Keratinocyte (primary cell): ENCODE measurements around the gene FAM43B. TPM values are rescaled to one million over a fixed set of nuclear protein-coding genes. Genes with fewer than 3 reads are reported as not detected.
A peak's percentile ranks its signal among the peaks of the same experiment; 100 is the strongest.

Source experiments
- DNase-seq: peaks from one replicate; pipeline ENCODE4 v3.0.0-alpha.2; 2011; ENCODE audit warnings: low read depth, missing footprints, low spot score
- FAIRE-seq: peaks from 2 replicates; lab custom pipeline; 2011; peaks lifted over from hg19 to GRCh38; lab: Jason Lieb, UNC
- H2AFZ ChIP-seq: 2 replicates; pipeline ENCODE4 v1.6.0; 2012; ENCODE audit warnings: low read length, control low read depth, inconsistent platforms; ENCODE audit not compliant: control insufficient read depth
- H3K27ac ChIP-seq: 2 replicates; pipeline ENCODE4 v1.5.1; 2011; ENCODE audit warnings: low read length; ENCODE audit not compliant: control insufficient read depth, insufficient read depth
- H3K27me3 ChIP-seq: 3 replicates; pipeline ENCODE4 v1.6.0; 2011; ENCODE audit warnings: low read length; ENCODE audit not compliant: control insufficient read depth, insufficient read depth; ENCODE audit errors: extremely low read depth
- H3K36me3 ChIP-seq, 2 experiments: 2 replicates in 1 of 2; 3 replicates in 1 of 2; pipeline ENCODE4 v1.5.1; 2011; ENCODE audit warnings: low read length in 2 of 2, mild to moderate bottlenecking in 1 of 2; ENCODE audit not compliant: control insufficient read depth in 2 of 2, insufficient read depth in 2 of 2; ENCODE audit errors: extremely low read depth in 1 of 2
- H3K4me1 ChIP-seq: 3 replicates; pipeline ENCODE4 v1.5.1; 2011; ENCODE audit warnings: low read length; ENCODE audit not compliant: control insufficient read depth, insufficient read depth; ENCODE audit errors: extremely low read depth
- H3K4me2 ChIP-seq: 3 replicates; pipeline ENCODE4 v1.6.0; 2011; ENCODE audit warnings: low read depth, low read length; ENCODE audit not compliant: control insufficient read depth, insufficient read depth; ENCODE audit errors: extremely low read depth
- H3K4me3 ChIP-seq, 3 experiments: fragments of 200-600 bp in 1 of 3; sonication (generic) in 1 of 3; 2 replicates in 2 of 3; 3 replicates in 1 of 3; pipeline ENCODE4 v1.5.1; 2011 to 2016; ENCODE audit warnings: low read length in 3 of 3, mild to moderate bottlenecking in 3 of 3, control low read depth in 2 of 3, inconsistent platforms in 1 of 3, low read depth in 1 of 3, mixed read lengths in 1 of 3, mixed run types in 1 of 3, moderate library complexity in 1 of 3; ENCODE audit not compliant: control insufficient read depth in 2 of 3, insufficient read depth in 2 of 3; ENCODE audit errors: extremely low read depth in 1 of 3
- H3K79me2 ChIP-seq: 2 replicates; pipeline ENCODE4 v1.6.0; 2012; ENCODE audit warnings: low read length; ENCODE audit not compliant: control insufficient read depth, insufficient read depth
- H3K9ac ChIP-seq: 3 replicates; pipeline ENCODE4 v1.6.0; 2011; ENCODE audit warnings: low read length; ENCODE audit not compliant: control insufficient read depth, insufficient read depth; ENCODE audit errors: extremely low read depth
- H3K9me1 ChIP-seq: 3 replicates; pipeline ENCODE4 v1.6.0; 2011; ENCODE audit warnings: low read length; ENCODE audit not compliant: control insufficient read depth, insufficient read depth; ENCODE audit errors: extremely low read depth
- H3K9me3 ChIP-seq: 2 replicates; pipeline ENCODE4 v1.5.1; 2012; ENCODE audit warnings: low read depth, low read length; ENCODE audit not compliant: control insufficient read depth
- H4K20me1 ChIP-seq: 3 replicates; pipeline ENCODE4 v1.6.0; 2011; ENCODE audit warnings: low read length; ENCODE audit not compliant: control insufficient read depth, insufficient read depth; ENCODE audit errors: extremely low read depth
- CTCF ChIP-seq, 3 experiments: IDR thresholded peaks in 1 of 3; conservative IDR thresholded peaks in 1 of 3; optimal IDR thresholded peaks in 1 of 3; 2 replicates in 2 of 3; 3 replicates in 1 of 3; pipeline versions ENCODE3 to v1.5.1; 2011; ENCODE audit warnings: low read length in 3 of 3, mild to moderate bottlenecking in 3 of 3, moderate library complexity in 2 of 3, control low read depth in 1 of 3, inconsistent platforms in 1 of 3; ENCODE audit not compliant: insufficient read depth in 2 of 3; ENCODE audit errors: extremely low read depth in 1 of 3
- EZH2 ChIP-seq: IDR thresholded peaks from one replicate; pipeline ENCODE4 v1.6.1; 2012; ENCODE audit warnings: inconsistent platforms, mild to moderate bottlenecking, low read length, moderate library complexity
- dilution Hi-C: fragments of 300-500 bp; cut with MboI; formaldehyde crosslinking; loops from one replicate; pipeline ENCODE4 v1.7.0; 2020; ENCODE audit warnings: low sequenced_read_pairs; ENCODE audit not compliant: extremely low pct_ligation_motif_present
- polyA plus RNA-seq, 5 experiments: library from polyadenylated mRNA; depleted of rRNA in 3 of 5; stranded (reverse) in 3 of 5; stranded (forward) in 1 of 5; unstranded in 1 of 5; fragments of >200 nt; gene quantifications; 1 replicate in 1 of 5; 2 replicates in 3 of 5; 3 replicates in 1 of 5; pipeline versions ENCODE4 v1.2.1 to v1.2.3, GENCODE V29; 2011 to 2012; ENCODE audit warnings: missing spikeins in 2 of 5, low read depth in 1 of 5, low replicate concordance in 1 of 5

Gene FAM43B
- polyA plus RNA-seq, 1 donor (not counting 4 experiments of a cell fraction or from before 2014, with no cell fraction given), result not detected

- no peaks in the 10 kb centered on the region for H3K27me3 ChIP-seq
- H3K36me3 ChIP-seq, result peaks cover 7 to 13% of the 10 kb centered on the region in 2 experiments
- peak overlapping the region; percentile 85 for H3K9ac ChIP-seq
- dilution Hi-C loops, result no loop called here
- peaks cover 36% of the 10 kb centered on the region for H3K79me2 ChIP-seq
- peak overlapping the region; percentile 91 for H3K4me2 ChIP-seq
- H2AFZ ChIP-seq, result no peak overlapping the region
- H3K27ac ChIP-seq, result peak overlapping the region; percentile 71
- TF ChIP-seq CTCF (optimal IDR thresholded peaks at IDR 0.05 in 1 of 3, IDR thresholded peaks at IDR 0.05 in 1 of 3, conservative IDR thresholded peaks at IDR 0.05 in 1 of 3; ENCODE audit: extremely low read depth in 1 of 3, insufficient read depth in 2 of 3, low read length in 3 of 3) (no peak), EZH2 (no peak)
- DNase-seq, result no peak
- H3K4me1 ChIP-seq, result peaks cover 25% of the 10 kb centered on the region
- no peaks in the 10 kb centered on the region for H3K9me1 ChIP-seq
- no peaks in the 10 kb centered on the region for H3K9me3 ChIP-seq
- no peak for FAIRE-seq
- peak overlapping the region; percentile 73 to 96 (median 74) for H3K4me3 ChIP-seq
- H4K20me1 ChIP-seq, result no peaks in the 10 kb centered on the region
These were observed 45.2 kb upstream of the FAM43B start for GRCh38 chr1:20507248-20507563.

- H3K9me1 ChIP-seq, result no peaks in the 10 kb centered on the region
- H3K79me2 ChIP-seq, result peaks cover 36% of the 10 kb centered on the region
- no peaks in the 10 kb centered on the region for H4K20me1 ChIP-seq
- peak within 1 kb of the TSS; percentile 98 for H2AFZ ChIP-seq
- TF ChIP-seq EZH2, result no peak
- TF ChIP-seq CTCF (optimal IDR thresholded peaks at IDR 0.05 in 1 of 3, IDR thresholded peaks at IDR 0.05 in 1 of 3, conservative IDR thresholded peaks at IDR 0.05 in 1 of 3; ENCODE audit: extremely low read depth in 1 of 3, insufficient read depth in 2 of 3, low read length in 3 of 3), result no peak
- peaks cover 25% of the 10 kb centered on the region for H3K4me1 ChIP-seq
- FAIRE-seq (peak; percentile 61), DNase-seq (no peak)
- peak within 1 kb of the TSS; percentile 85 for H3K9ac ChIP-seq
- H3K27ac ChIP-seq, result peak within 1 kb of the TSS; percentile 71
- H3K4me2 ChIP-seq, result peak within 1 kb of the TSS; percentile 91
- H3K4me3 ChIP-seq, result peak within 1 kb of the TSS; percentile 73 to 96 (median 74)
- H3K9me3 ChIP-seq, result no peaks in the 10 kb centered on the region
- dilution Hi-C loops, result no loop called here
- no peaks in the 10 kb centered on the region for H3K27me3 ChIP-seq
- peaks cover 5 to 13% of the 10 kb centered on the region in 2 experiments for H3K36me3 ChIP-seq
These were observed 44.6 kb upstream of the FAM43B start, which contains the start of gene MUL1 for GRCh38 chr1:20507564-20508410. MUL1 (minus strand) TSS chr1:20508151; CDS start chr1:20508024, 127 bp downstream.
